ENCODE results near the gene NUP35.

NUP35 gene, protein sequence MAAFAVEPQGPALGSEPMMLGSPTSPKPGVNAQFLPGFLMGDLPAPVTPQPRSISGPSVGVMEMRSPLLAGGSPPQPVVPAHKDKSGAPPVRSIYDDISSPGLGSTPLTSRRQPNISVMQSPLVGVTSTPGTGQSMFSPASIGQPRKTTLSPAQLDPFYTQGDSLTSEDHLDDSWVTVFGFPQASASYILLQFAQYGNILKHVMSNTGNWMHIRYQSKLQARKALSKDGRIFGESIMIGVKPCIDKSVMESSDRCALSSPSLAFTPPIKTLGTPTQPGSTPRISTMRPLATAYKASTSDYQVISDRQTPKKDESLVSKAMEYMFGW

DNA sequence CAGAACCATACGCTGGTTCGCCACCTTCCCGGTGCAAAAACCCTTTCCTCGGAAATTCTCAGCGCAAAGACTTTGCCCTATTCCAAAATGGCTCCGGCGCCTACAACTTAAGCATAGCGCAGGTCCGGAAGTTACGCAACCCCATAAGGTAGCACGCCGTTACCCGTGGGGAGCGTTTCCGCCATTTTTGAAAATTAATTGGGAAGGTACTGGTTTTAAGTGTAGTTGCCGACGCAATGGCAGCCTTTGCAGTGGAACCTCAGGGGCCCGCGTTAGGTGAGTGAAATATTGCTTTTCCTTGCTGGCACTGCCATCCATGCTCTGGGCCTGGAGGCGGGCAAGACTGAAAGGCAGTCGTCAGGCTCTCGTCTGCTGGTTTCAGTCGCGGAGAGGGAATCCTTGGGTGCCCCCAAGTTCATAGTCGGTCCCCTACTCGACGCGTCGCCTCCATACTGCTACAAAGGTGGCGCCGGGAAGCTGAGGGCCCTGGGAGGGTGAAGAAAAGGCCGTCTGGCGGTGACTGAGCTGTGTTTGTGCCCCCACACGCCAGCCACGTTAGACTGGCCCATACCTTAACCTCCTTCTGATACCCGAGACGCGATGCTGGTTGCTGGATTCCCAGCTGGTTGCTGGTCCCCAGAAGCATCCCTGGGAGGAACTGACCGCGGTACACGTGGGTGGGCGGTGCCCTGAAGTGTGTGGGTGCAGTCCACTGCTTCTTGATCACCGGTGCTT lies at the start of gene NUP35:
TSS of gene NUP35 (plus strand) at position 222 of the 735 bp plus-strand sequence. CDS start at position 237, 15 bp downstream.
- DNase-seq = peak; percentile 78 to 87

DNA sequence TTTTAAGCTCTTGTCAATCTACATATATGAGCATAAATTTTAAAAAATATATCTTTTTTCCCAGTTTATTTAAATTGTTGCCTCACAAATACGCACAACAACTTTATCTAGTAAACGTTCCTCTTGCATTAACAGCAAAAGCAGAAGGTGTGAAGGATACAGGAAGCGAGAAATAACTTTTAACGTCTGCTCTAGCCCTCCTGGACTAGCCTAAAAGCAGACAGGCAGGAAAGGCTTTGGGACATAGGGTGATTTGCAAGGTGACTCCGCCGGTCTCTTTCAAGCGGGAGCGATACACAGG lies 46.1 kb upstream of the NUP35 start:
- DNase-seq = peak in 1 of 2 donors; percentile 48

DNA sequence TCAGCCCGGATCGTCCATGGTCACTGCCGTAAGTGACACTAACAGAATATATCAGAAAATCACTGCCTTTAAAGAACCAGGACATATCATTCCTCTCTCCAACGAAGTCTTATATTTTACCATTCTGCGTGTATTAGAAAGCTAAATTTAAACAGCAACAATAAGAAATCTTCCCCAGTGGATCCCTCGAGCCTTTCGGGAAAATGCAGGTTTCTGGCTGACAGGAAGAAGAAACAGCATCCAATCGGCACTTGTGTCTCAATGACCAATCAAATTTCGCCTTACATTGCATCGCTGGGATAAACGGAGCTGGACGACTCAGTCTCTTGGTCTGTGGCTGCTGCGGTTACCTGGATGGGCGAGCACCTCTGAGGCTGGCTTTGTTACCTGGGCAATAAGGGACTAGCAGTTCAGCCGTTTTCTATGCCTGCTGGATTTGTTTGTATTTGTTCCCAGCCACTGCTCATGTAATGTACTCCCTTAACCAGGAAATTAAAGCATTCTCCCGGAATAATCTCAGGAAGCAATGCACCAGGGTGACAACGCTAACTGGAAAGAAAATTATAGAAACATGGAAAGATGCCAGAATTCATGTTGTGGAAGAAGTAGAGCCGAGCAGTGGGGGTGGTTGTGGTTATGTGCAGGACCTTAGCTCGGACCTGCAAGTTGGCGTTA lies 45.6 kb upstream of the NUP35 start, which contains the start of gene DUSP19:
TSS of gene DUSP19 (plus strand) at position 284 of the 675 bp plus-strand sequence. CDS start at position 471, 187 bp downstream.
- peak; percentile 86 to 93 for DNase-seq

DNA sequence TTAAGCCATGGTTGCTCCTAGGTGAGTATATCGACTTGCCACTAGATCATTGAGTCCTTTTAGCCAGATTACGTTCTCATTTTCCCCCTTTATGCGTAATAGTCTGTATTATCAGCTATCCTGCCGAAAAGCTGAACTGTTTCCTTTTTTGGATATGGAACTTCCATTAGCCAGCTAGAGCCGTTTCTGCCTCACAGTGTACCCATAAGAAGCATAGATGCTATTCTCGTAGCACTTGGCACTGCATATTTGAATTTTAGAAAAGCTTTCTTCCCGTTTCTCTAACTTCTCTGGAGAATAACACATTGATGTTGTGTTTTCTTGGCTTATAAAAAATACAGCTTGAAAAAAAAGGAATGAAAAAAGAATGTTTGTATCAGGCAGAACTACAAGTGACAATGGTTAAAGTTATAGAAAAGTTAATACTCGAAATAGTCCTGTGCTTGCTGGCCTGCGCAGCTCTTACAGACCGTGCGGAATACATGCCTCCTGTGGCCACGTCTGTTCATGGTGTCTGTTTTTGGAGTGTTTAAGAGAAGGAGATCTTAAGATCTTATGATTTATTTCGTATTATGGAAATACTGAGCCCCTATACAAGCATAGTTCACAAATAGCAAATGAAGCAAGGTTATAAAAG lies 45.0 kb upstream of the NUP35 start:
- peak in 1 of 2 donors; percentile 63 for DNase-seq

DNA sequence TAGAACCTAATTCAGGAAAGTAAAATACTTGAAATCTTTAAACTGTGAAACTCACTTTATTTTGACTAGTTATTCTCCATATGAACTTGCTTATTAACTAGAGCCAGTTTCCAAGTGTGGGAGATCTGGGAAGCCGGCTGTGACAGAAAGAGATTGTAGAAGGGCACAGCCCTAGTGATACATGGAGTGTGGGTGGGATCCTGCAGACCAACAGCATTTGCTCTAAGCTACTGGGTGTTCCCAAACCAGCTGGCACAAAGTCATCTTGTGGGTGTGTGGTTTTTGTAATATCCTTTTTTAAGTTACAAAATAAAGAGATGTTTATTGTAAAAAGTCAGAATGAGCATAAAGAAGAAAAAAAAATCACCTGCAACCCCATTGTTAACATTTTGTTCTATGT lies 42.3 kb upstream of the NUP35 start:
- DNase-seq = peak in 1 of 2 donors; percentile 14

DNA sequence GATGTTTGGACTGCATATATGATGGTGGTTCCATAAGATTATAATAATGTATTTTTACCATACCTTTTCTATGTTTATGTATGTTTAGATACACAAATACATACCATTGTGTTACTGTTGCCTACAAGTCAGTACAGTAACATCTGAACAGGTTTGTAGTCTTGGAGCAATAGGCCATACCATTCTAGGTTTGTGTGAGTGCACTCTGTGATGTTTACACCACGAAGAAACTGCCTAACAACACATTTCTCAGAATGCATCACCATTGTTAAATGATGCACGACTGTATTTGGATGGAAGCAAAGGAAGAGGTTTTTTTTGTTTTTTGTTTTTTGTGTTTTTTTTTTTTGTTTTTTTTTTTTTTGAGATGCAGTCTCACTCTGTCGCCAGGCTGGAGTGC lies 36.2 kb upstream of the NUP35 start:
- no peak for DNase-seq

DNA sequence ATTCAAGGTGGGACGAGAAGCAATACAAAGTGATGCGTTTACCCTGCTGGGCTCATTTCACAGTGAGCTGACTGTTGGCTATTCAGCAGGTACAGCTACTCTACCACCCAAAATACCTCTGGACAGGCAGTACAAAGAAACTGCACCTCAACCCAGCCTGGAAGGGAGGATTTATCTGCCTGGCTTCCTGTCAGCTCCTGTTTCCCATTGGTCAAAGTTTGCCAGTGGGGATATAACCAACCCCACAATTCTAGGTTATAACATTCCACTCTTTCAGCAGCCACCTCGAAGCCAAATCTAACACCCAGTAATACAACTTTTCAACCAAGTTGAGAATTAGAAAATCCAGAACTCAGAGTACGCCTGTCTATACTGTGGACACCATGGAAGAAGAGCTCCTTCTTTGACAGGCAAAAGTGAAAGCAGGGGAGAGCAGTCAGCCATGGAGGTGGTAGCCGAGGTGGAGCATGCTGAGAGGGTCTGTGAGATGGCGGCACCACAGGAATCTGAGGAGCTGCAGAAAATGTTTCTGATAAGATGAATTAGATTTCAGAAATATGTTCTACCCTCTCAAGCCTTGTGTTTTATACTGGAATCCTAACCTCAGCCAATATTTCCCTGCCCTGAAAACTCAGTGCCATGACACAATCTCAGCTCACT lies 34.9 kb upstream of the NUP35 start:
- DNase-seq = no peak

DNA sequence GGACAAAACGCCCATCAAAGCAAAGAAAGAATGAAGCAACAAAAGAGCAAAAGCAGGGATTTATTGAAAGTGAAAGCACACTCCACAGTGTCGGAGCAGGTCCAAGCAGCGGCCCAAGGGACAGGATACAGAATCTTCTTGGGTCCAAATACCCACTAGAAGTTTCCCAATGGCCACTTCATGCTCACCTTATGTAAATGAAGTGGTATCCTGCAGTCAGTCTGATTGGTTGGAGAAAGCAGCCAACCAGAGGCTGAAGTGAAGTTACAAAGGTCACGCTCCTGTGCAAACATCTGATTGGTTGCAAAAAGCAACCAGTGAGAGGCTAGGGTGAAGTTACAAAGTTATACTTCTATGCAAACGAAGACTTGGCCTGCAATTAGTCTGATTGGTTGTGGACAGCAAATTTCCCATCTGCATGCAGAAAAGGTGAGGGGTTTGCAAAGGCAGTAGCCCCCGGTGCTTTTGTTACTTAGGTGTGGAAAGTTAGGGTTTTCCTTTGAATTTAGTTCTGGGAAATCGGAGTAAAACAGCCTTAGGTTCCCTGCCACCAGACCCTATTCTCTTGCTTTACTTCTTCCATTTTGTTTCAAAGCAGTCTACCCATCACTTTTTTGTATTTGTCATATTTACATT lies 32.8 kb upstream of the NUP35 start:
- DNase-seq = no peak

DNA sequence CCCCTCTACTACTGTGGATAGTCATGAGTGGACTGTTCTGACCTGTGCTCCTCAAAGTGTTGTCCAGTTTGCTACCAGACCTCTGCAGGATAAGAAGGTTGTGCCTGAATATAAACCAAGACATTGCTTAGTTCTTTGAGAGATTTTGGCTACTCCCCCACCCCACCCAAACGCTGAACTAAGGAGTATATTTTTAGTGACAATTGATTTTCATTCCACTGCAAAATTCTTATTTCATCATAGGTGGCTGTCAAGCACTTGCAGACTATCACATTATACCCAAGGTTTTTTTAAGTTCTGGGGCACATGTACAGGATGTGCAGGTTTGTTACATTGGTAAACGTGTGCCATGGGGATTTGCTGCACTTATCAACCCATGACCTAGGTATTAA lies 32.3 kb upstream of the NUP35 start:
- DNase-seq = no peak

DNA sequence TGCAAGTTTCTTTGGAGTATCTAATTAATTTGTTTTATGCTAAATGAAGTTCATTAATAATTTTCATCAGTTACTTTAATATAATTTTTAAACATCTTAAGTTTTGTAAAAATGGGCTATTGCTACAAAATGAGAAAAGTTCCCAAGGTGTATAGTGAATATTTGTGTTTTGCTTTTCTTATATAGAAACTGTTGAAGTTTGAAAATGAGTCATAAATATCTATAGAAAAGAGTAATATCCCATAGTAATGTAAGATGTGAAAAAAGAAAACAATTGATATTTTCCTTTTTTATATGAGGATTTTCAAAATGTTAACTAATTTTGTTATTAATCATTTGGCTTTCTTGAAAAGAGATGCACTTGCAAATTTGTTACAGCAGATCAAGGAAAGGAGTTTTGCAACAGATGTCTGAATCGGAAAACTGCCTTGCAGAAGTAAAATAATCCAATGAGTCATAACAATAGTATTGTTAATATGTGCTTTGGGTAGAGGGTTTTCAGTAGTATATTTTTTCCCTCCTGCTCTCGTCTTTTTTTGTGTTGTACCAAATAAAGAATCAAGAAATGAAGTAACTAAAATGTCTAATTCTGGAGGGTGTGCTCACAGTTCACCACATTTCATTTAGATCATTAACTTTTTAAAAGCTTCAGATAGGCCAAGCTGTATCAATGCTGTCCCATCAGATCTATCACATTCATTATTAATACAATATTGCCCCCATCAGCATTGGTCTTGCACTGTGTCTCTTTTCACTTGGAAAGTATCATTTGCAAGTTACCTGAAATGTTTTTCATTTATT lies 30.2 kb upstream of the NUP35 start:
- DNase-seq = no peak

DNA sequence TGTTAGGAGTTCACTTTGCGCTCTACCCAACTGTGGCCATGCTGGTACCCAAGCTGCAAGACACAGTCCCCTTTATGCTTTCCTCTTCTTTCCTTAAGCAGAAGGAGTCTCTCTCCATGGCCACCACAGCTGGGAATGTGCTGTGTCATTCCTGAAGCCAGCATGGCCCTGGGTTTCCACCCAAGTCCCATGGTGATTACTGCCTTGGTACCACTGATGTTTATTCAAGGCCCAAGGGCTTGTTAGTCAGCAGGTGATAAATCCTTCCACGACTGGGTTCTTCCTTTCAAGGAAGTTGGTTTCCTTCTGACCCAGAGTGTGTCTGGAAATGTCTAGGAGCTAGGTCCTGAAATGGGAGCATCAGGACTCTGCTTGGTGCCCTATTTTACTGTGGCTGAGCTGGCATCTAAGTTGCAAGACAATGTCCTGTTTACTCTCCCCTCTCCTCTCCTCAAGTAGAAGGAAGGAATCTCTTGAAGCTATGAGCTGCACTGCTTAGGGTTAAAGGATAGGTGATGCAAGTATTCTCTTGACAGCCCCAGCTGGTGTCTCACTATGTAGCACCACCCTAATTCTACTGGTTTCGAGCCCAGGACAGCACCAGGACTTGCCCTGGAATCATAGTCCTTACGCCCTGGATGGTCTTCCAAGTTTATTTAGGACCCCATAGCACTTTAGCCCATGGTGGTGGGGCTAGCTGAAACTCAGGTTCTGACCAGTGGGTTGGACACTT lies 18.7 kb upstream of the NUP35 start:
- DNase-seq = no peak

DNA sequence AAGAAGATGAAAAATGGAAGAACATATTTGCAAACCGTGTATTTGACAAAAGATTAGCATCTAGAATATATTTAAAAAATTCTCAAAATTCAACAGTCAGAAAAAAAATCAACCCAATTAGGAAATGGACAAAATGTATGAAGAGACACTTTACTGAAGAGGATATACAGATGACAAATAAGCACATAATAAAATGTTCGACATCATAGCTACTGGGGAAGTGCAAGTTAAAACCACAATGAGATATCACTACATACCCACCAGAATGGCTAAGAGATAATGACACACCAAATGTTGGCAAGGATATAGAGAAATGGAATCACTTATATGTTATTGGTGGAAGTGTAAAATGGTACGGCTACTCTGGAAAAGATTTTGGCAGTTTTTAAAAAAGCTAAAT lies 11.7 kb upstream of the NUP35 start:
- DNase-seq = no peak

DNA sequence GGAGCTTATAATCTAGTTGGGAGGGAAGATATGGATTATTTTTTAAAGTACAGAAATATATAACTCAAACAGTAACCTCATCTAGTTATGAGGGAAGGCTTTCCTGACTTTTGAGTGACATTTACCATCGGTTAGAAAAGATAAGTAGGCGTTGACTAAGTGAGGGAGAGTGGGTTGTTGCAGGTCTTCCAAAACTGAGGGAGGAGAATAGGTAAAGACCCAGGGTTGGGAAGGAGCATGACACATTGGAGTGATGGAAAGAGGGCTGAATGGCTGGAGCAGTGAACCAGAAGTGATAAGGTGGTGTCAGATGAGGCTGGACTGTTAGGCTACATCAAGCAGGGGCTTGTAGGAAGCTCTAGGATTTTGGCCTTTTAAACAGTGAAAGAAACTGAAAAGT lies 10.6 kb upstream of the NUP35 start:
- no peak for DNase-seq

DNA sequence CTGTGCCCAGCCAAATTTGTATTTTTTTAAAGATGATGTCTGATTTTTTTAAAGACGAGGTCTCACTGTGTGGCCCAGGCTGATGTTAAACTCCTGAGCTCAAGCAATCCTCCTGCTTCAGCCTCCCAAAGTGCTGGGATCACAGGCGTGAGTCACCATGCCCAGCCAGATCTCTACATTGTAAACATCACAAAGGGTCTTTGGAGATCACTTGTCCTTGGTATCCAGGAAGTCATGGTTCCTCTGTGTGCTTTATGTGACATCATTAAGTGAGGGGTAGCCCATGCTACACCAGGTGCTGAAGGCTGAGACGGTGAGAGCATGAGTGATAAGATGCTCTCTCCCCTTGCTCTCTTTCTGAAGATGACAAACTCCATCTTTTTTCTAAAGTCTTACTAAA lies 7.0 kb upstream of the NUP35 start:
- DNase-seq = no peak

DNA sequence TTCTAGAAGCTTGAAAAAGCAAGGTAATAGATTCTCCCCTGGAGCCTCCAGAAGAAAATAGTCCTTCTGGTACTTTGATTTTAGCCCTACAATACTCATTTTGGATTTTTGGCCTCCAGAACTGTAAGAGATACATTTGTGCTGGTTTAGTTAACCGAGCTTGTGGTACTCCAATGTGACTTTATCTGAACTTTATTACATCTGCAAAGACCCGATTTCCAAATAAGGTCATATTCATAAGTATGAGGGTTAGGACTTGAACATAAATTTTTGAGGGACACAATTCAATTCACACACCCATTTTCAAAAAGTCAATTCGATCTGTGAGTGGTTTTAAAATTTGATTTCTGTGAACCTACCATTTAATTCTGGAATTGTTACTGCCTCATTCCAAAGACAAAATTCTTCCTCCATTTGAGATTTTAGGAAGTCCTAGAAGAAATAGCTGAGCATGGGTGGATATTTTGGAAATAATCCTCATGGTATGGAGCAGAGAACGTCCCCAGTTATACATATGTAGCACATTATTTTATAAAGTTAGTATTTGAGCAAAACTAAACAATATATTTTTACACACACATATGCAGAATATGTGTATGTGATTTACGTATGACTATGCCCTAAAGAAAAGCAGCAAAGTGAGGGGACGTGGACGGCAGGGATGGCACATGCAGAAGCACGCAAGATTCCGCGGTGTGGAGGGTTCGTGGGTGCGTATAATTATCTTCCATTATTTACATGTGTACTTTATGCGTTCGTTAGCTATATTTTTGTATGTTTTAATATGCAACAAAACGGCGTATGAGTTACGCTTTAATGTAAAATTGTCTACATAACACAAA lies 905 bp upstream of the NUP35 start:
- no peak for DNase-seq

DNA sequence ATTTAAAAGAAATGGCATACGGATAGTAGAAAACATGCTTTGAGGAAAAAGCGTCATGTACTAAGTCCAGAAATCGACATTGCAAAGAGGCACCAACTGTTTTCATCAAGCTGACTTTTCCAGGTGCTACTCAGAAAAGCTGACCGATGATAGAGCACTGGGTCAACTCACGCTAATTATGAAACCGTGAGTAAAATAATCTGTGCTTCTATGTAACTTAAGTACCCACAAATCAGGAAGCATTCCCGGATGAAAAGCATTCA lies 353 bp upstream of the NUP35 start:
- DNase-seq = no peak

DNA sequence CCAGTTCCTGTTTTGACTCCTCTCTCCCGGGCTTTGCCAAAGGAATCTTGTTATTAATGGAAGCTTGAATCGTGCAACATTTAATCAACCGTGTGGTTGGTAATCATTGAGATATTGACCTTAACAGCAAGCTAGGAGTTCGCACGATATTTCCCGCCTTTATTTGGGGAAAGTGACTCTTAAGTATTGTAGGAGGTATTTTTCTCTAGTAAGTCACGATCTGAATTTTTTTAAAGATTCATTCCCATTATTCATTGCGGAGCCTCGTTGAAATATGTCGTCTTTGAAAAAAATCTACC lies 663 bp downstream of the NUP35 start:
- DNase-seq = no peak

DNA sequence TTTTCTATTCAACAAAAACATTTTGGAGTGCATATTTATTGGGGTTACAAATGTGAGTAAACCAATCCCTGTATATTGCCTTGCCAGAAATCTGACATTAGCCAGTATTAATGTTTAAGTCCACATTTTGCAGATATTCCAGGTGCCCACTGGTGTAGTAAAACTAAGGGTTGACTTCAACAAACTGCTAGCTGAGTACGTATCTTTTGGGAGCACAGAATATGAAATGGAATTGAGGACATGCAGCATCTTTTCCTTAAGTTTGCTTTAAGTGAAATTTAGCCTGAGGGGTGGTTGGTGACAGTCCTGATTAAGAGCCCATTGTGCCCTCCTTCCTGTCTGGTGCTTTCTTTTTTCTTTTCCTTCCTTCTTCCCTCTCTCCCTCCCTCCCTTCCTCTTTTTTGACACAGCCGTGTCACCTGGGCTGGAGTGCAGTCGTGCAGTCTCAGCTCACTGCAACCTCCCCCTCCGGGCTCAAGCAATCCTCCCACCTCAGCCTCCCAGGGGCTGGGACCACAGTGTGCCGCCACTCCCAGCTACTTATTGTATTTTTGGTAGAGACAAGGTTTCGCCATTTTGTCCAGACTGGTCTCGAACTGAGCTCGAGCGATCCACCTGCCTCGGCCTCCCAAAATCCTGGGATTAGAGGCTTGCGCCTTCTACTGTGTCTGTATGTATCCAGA lies 1.6 kb downstream of the NUP35 start:
- DNase-seq = no peak

DNA sequence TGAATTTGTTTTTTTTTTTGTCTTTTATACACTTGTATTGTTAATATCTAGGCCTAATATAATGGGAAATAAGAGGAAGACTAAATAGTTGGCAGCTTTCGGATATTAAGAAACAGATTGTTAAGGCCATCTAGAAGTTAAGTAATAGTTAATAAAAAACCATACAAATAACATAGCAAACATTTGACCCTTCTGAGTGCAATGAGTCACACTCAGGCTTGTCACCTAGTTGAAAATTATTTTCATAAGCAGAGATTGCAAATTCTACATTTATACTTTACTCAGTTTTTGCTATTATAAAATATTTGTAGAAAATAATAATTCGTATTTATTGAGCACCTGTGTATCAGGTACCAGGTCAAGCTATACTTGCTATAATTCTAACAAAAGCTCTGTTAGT lies 2.4 kb downstream of the NUP35 start:
- DNase-seq = no peak

DNA sequence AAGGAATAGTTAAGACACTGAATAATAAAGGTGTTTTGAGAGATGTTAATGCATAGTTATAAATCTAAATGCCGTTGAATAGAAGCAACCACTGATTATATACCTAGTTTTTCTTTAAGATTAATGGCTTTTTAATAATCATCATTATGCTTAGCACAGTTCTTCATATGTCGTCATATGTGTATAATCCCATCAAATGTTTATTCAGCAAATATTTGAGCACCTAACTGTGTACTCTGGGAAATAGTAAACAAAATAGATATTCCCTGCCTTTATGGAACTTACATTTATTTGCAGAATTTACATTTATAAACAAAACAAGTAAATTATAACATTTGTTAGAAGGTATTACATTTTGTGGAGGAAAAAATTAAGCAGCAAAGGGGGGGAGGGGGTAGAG lies 9.8 kb downstream of the NUP35 start:
- DNase-seq = no peak
